Measurements from ENCODE around the gene KRT85. TPM values are rescaled to one million over a fixed set of nuclear protein-coding genes. Genes with fewer than 3 reads are reported as not detected.

KRT85 gene
- total and polyA plus RNA-seq, 10 of the 15 experiments (the other 5 are each of a cell fraction or from before 2014, with no cell fraction given), result 0.05 to 0.18 (median 0.11) TPM; not detected in 6

- Histone ChIP-seq H3K9me3 (replicated peaks; ENCODE audit: control insufficient read depth, insufficient read depth, low read length) (no peaks in the 10 kb centered on the region), H3K4me2 (ENCODE audit: control insufficient read depth, insufficient read depth) (no peak overlapping the region), H3K4me3 (no peak overlapping the region), H3K4me1 (ENCODE audit: control insufficient read depth, insufficient read depth, low read length) (no peaks in the 10 kb centered on the region), H3K27ac (ENCODE audit: control insufficient read depth, insufficient read depth) (no peak overlapping the region), H3K79me2 (ENCODE audit: control insufficient read depth, insufficient read depth, low read length) (no peaks in the 10 kb centered on the region), H4K20me1 (ENCODE audit: control insufficient read depth, insufficient read depth) (no peaks in the 10 kb centered on the region), H3K9ac (ENCODE audit: control insufficient read depth, insufficient read depth, low read length) (no peak overlapping the region), H3K36me3 (ENCODE audit: control insufficient read depth in 2 of 2, insufficient read depth in 2 of 2, low read length in 1 of 2) (no peaks in the 10 kb centered on the region), H2AFZ (ENCODE audit: control insufficient read depth, low read depth, low read length) (no peak overlapping the region), H3K27me3 (replicated peaks in 1 of 2; ENCODE audit: control insufficient read depth in 2 of 2, insufficient read depth in 2 of 2, low read length in 1 of 2) (peaks cover 0 to 3% of the 10 kb centered on the region in 2 experiments; a peak in 1 of 4 replicates)
- ATAC-seq (no peak), DNase-seq (ENCODE audit: low read depth, low spot score) (no peak), FAIRE-seq (no peak)
- intact Hi-C loops (cut with micrococcal nuclease; ENCODE audit: unreplicated experiment) (no loop called here), in situ Hi-C loops (cut with MboI) (no loop called here)
- SMC1A ChIA-PET (ENCODE audit: uncharacterized antibody, unreplicated experiment), result no interaction called here
- POLR2A ChIA-PET, result no interaction called here
- WGBS (ENCODE audit: insufficient coverage, insufficient replicate concordance, low lambda C conversion rate, missing lambda C conversion rate), result 58% methylated on average over 5 of the region's 5 CpGs
- no TSS peak for BruUV-seq (replicated peaks)
- RAD21 ChIA-PET (ENCODE audit: unreplicated experiment), result no interaction called here
- CTCF ChIA-PET, result interaction anchor here (1.1 kb wide), 1 partner anchor 14 kb away, joined by 3 read pairs; no protein-coding TSS in a partner anchor
- TF ChIP-seq MEF2A (IDR thresholded peaks at IDR 0.05; ENCODE audit: insufficient read depth, low read depth, low read length) (no peak), RFX5 (IDR thresholded peaks at IDR 0.05; ENCODE audit: low read depth, low read length) (no peak), NR2F1 (conservative IDR thresholded peaks at IDR 0.05) (no peak), RELA (IDR thresholded peaks at IDR 0.05; ENCODE audit: borderline replicate concordance, partially characterized antibody) (no peak), YY1 (IDR thresholded peaks at IDR 0.05; ENCODE audit: low read depth, low read length) (no peak), TARDBP (IDR thresholded peaks at IDR 0.05; ENCODE audit: borderline replicate concordance) (no peak), NFYB (IDR thresholded peaks at IDR 0.05; ENCODE audit: insufficient read depth, low read depth, low read length) (no peak), JUND (IDR thresholded peaks at IDR 0.05; ENCODE audit: low read depth, low read length) (no peak), ZNF207 (IDR thresholded peaks at IDR 0.05; ENCODE audit: borderline replicate concordance) (no peak), E2F8 (IDR thresholded peaks at IDR 0.05; ENCODE audit: low read depth, partially characterized antibody) (no peak), YBX1 (IDR thresholded peaks at IDR 0.05) (no peak), ZNF274 (IDR thresholded peaks at IDR 0.05; ENCODE audit: insufficient read depth, insufficient read length) (no peak), SMC3 (IDR thresholded peaks at IDR 0.05; ENCODE audit: borderline replicate concordance, low read length) (no peak)
Measured at GRCh38 chr12:52350786-52351185, 16.5 kb downstream of the KRT85 start.
